ENCODE results near the gene MYOG.

DNA sequence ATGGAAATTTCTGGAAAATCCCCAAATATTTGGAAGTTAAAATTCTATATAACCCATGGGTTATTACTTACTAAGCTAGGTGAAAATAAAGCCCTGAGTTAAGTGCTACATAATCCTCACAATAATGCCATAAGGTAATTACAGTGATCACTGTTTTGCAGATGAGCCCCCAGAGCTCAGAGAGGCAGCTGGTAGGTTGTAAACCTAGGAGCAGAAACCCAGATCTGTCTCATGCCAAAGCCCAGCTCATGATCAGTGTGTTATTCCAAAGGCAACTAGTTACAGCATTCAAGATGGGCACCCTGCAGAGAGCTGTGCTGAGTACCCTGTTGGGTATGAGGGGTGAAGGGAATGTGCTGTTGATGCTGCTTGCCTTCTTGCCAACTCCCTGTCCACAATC lies 10.8 kb upstream of the MYOG start:
- TF ChIP-seq, protein P1, sequence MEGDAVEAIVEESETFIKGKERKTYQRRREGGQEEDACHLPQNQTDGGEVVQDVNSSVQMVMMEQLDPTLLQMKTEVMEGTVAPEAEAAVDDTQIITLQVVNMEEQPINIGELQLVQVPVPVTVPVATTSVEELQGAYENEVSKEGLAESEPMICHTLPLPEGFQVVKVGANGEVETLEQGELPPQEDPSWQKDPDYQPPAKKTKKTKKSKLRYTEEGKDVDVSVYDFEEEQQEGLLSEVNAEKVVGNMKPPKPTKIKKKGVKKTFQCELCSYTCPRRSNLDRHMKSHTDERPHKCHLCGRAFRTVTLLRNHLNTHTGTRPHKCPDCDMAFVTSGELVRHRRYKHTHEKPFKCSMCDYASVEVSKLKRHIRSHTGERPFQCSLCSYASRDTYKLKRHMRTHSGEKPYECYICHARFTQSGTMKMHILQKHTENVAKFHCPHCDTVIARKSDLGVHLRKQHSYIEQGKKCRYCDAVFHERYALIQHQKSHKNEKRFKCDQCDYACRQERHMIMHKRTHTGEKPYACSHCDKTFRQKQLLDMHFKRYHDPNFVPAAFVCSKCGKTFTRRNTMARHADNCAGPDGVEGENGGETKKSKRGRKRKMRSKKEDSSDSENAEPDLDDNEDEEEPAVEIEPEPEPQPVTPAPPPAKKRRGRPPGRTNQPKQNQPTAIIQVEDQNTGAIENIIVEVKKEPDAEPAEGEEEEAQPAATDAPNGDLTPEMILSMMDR (IDR thresholded peaks at IDR 0.05): no peak
- TF ChIP-seq POLR2A (IDR thresholded peaks at IDR 0.05): no peak
- TF ChIP-seq POLR2AphosphoS5 (IDR thresholded peaks at IDR 0.05; ENCODE audit: insufficient read depth in 1 of 2, low read depth in 1 of 2): no peak
